GM12892 (cell line): Measurements from ENCODE around the gene HSPH1. TPM values are rescaled to one million over a fixed set of nuclear protein-coding genes. Genes with fewer than 3 reads are reported as not detected.
A peak's percentile ranks its signal among the peaks of the same experiment; 100 is the strongest.

Source experiments
- DNase-seq: peaks from one replicate; pipeline ENCODE4 v3.0.0; 2011; ENCODE audit not compliant: insufficient read length
- FAIRE-seq: peaks from 2 replicates; lab custom pipeline; 2011; peaks lifted over from hg19 to GRCh38; lab: Jason Lieb, UNC
- POLR2A ChIP-seq: IDR thresholded peaks from 2 replicates; pipeline ENCODE4 v1.6.1; 2011; ENCODE audit warnings: low read depth, low read length, control low read depth
- POLR2AphosphoS5 ChIP-seq: IDR thresholded peaks from 2 replicates; pipeline ENCODE4 v1.6.1; 2011; ENCODE audit warnings: low read depth, low read length, control low read depth
- TAF1 ChIP-seq: IDR thresholded peaks from 2 replicates; pipeline ENCODE4 v1.6.1; 2011; ENCODE audit warnings: low read depth, mild to moderate bottlenecking, control low read depth, low read length, borderline replicate concordance
- polyA plus RNA-seq: library from polyadenylated mRNA; unstranded; fragments of >200 nt; gene quantifications from one replicate; pipeline ENCODE4 v1.2.1, GENCODE V29; 2012; ENCODE audit warnings: missing spikeins, inconsistent platforms; ENCODE audit not compliant: missing spikeins

HSPH1 gene
- polyA plus RNA-seq: 61.2 TPM

GRCh38 chr13:31161557-31162150, at the start of gene HSPH1:
Gene HSPH1 (minus strand): TSS chr13:31161904. CDS start chr13:31161582, 322 bp downstream.
- TF ChIP-seq TAF1: peak; percentile 67
- TF ChIP-seq POLR2AphosphoS5: peak; percentile 61; the same call in 1 of the 2 replicates
- peak; percentile 87 for TF ChIP-seq POLR2A
- peak; percentile 81 for DNase-seq
- no peak for FAIRE-seq

- DNase-seq: no peak
- FAIRE-seq: no peak
- TF ChIP-seq TAF1 (no peak), POLR2A (no peak), POLR2AphosphoS5 (no peak)
Measured at GRCh38 chr13:31209841-31210210, 48.1 kb upstream of the HSPH1 start.

DNA sequence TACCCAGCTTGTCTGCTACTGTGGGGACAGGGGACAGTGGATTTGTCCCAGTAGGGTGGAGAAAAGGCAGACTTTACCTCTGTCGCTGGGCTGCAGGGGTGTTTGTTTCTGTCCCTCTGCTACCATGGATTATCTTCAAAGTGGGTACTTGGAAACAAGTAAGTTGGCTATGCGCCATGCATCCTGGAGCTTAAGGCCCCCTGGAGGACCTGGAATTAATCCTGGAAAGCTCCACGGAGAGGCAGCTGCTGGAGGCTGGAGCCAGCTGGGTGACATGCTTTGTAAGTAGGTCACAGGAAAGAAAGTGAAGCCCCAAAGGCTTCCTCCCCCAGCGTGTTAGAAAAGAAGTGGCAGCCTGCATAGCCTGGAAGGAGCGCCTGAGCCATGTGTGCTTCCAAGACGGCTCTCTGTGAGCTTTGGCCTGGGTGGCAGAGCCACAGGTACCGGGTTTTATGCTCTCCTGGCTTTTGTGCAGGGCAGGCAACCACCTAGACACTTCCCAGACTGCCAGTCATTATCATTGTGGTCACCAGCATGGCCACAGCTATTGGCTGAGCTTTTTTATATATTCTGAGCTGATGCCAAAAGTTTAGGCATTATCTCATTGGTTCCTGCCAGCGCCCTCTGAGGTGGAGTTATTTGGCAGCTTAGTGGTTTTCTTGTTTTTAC, 47.6 kb upstream of the HSPH1 start:
- no peak for DNase-seq
- TF ChIP-seq POLR2A: no peak
- FAIRE-seq: no peak

- DNase-seq (no peak), FAIRE-seq (no peak)
- no peak for TF ChIP-seq TAF1
- no peak for TF ChIP-seq POLR2A
- TF ChIP-seq POLR2AphosphoS5: no peak
Measured at GRCh38 chr13:31208559-31209122, 46.9 kb upstream of the HSPH1 start.

GRCh38 chr13:31207661-31208552, 46.2 kb upstream of the HSPH1 start:
- TF ChIP-seq TAF1: no peak
- no peak for TF ChIP-seq POLR2A
- TF ChIP-seq POLR2AphosphoS5: no peak
- no peak for FAIRE-seq
- DNase-seq: no peak

DNA sequence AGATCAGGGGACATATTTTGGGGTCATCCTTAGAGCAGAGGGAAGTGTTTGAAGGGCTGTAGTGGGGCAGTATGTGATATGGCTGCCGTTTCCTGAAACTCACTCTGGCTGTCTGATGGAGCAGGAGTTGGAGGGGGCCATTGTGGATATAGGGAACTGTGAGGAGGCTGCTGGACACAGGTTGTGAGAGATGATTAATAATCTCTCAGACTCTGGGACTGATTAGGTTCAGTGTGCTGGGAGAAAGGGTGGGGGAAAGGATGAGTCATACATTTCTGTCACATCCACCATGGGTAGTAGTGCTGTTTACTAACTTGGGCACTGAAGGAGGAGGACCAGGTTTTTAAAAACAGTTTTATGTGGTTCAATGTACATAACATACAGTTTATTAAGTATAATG, 42.9 kb upstream of the HSPH1 start:
- TF ChIP-seq POLR2AphosphoS5 (no peak), POLR2A (no peak), TAF1 (no peak)
- DNase-seq: no peak
- FAIRE-seq: no peak

GRCh38 chr13:31201341-31202031, 39.8 kb upstream of the HSPH1 start:
- FAIRE-seq (no peak), DNase-seq (no peak)

DNA sequence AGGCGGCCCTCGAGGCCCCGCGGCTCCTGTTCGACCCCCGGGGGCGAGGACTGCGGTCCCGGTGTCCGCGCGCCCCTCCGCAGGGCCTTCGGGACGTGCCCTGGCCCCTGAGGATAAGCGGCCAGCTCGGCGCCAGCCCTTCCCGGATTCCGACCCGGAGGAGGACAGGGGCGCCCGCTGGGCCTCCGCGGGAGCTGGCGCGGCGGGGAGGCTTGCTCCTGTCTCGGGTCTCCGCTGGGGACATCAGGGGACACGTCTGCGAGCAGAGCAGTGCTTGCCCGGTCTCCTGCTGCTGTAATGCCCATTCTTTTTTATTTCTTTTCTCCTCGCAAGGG, 38.9 kb upstream of the HSPH1 start:
- DNase-seq: peak; percentile 22
- FAIRE-seq: no peak
- TF ChIP-seq POLR2A: no peak

More at GRCh38 chr13:31201341-31202031, 39.8 kb upstream of the HSPH1 start:
- no peak for TF ChIP-seq POLR2AphosphoS5
- TF ChIP-seq TAF1: no peak
- no peak for TF ChIP-seq POLR2A

- DNase-seq (peak; percentile 89), FAIRE-seq (peak; percentile 87)
- TF ChIP-seq POLR2AphosphoS5: no peak
- TF ChIP-seq POLR2A: no peak
- no peak for TF ChIP-seq TAF1
Measured at GRCh38 chr13:31199849-31200636, 38.3 kb upstream of the HSPH1 start, which contains the start of gene B3GLCT. Gene B3GLCT (plus strand): TSS chr13:31199975. CDS start chr13:31200085, 110 bp downstream.

- TF ChIP-seq TAF1: no peak
- TF ChIP-seq POLR2A: no peak
- no peak for TF ChIP-seq POLR2AphosphoS5
- DNase-seq: no peak
- FAIRE-seq: no peak
Measured at GRCh38 chr13:31199527-31199848, 37.8 kb upstream of the HSPH1 start.
